ENCODE measurements around the gene MOB3A. TPM values are rescaled to one million over a fixed set of nuclear protein-coding genes. Genes with fewer than 3 reads are reported as not detected.

Gene MOB3A
- total and polyA plus RNA-seq, 4 donors = 3.4 to 8.7 (median 6.5) TPM

- no peaks in the 10 kb centered on the region for H3K27me3 ChIP-seq (ENCODE audit: control insufficient read depth in 4 of 4, insufficient read depth in 4 of 4, low read length in 3 of 4)
- DNase-seq (ENCODE audit: low spot score) = no peak
- no peak overlapping the region for H3K4me3 ChIP-seq (ENCODE audit: low read depth in 1 of 3, low read length in 3 of 3)
- no peaks in the 10 kb centered on the region for H3K4me1 ChIP-seq (ENCODE audit: control insufficient read depth in 4 of 4, insufficient read depth in 4 of 4, low read length in 3 of 4)
- H3K36me3 ChIP-seq (ENCODE audit: control insufficient read depth in 4 of 4, insufficient read depth in 3 of 4, low read depth in 1 of 4, low read length in 3 of 4) = peaks cover 12 to 59% (median 28%) of the 10 kb centered on the region in 4 donors
- H3K9ac ChIP-seq (ENCODE audit: low read depth in 1 of 2, low read length in 2 of 2) = no peak overlapping the region
- no peaks in the 10 kb centered on the region for H3K9me3 ChIP-seq (ENCODE audit: control insufficient read depth in 4 of 4, low read length in 3 of 4)
- WGBS = 98% methylated on average over 32 of the region's 32 CpGs
- TF ChIP-seq GABPA (IDR thresholded peaks at IDR 0.05 in 1 of 2, conservative IDR thresholded peaks at IDR 0.05 in 1 of 2) = no peak
- TF ChIP-seq HNF4G (IDR thresholded peaks at IDR 0.05) = no peak
- TF ChIP-seq EGR1 (IDR thresholded peaks at IDR 0.05; ENCODE audit: low read depth in 2 of 2) = no peak
- TF ChIP-seq NR2F2 (IDR thresholded peaks at IDR 0.05) = no peak
- TF ChIP-seq SP1 (IDR thresholded peaks at IDR 0.05) = no peak
- TF ChIP-seq MAX (IDR thresholded peaks at IDR 0.05) = no peak
- no peak for TF ChIP-seq FOXA2 (IDR thresholded peaks at IDR 0.05)
- TF ChIP-seq, protein P1, sequence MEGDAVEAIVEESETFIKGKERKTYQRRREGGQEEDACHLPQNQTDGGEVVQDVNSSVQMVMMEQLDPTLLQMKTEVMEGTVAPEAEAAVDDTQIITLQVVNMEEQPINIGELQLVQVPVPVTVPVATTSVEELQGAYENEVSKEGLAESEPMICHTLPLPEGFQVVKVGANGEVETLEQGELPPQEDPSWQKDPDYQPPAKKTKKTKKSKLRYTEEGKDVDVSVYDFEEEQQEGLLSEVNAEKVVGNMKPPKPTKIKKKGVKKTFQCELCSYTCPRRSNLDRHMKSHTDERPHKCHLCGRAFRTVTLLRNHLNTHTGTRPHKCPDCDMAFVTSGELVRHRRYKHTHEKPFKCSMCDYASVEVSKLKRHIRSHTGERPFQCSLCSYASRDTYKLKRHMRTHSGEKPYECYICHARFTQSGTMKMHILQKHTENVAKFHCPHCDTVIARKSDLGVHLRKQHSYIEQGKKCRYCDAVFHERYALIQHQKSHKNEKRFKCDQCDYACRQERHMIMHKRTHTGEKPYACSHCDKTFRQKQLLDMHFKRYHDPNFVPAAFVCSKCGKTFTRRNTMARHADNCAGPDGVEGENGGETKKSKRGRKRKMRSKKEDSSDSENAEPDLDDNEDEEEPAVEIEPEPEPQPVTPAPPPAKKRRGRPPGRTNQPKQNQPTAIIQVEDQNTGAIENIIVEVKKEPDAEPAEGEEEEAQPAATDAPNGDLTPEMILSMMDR (IDR thresholded peaks at IDR 0.05; ENCODE audit: low read depth, low read length, missing input control) = no peak
- TF ChIP-seq TAF1 (conservative IDR thresholded peaks at IDR 0.05) = no peak
- TF ChIP-seq JUND (IDR thresholded peaks at IDR 0.05) = no peak
- TF ChIP-seq YY1 (IDR thresholded peaks at IDR 0.05) = no peak
- TF ChIP-seq, protein P2, sequence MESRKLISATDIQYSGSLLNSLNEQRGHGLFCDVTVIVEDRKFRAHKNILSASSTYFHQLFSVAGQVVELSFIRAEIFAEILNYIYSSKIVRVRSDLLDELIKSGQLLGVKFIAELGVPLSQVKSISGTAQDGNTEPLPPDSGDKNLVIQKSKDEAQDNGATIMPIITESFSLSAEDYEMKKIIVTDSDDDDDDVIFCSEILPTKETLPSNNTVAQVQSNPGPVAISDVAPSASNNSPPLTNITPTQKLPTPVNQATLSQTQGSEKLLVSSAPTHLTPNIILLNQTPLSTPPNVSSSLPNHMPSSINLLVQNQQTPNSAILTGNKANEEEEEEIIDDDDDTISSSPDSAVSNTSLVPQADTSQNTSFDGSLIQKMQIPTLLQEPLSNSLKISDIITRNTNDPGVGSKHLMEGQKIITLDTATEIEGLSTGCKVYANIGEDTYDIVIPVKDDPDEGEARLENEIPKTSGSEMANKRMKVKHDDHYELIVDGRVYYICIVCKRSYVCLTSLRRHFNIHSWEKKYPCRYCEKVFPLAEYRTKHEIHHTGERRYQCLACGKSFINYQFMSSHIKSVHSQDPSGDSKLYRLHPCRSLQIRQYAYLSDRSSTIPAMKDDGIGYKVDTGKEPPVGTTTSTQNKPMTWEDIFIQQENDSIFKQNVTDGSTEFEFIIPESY (IDR thresholded peaks at IDR 0.05) = no peak
- no peak for TF ChIP-seq REST (IDR thresholded peaks at IDR 0.05)
- no peak for TF ChIP-seq RAD21 (IDR thresholded peaks at IDR 0.05)
- no peak overlapping the region for H3K27ac ChIP-seq (ENCODE audit: low read depth in 1 of 2, low read length in 2 of 2)
Measured at GRCh38 chr19:2076526-2076944, 19.6 kb downstream of the MOB3A start.

DNA sequence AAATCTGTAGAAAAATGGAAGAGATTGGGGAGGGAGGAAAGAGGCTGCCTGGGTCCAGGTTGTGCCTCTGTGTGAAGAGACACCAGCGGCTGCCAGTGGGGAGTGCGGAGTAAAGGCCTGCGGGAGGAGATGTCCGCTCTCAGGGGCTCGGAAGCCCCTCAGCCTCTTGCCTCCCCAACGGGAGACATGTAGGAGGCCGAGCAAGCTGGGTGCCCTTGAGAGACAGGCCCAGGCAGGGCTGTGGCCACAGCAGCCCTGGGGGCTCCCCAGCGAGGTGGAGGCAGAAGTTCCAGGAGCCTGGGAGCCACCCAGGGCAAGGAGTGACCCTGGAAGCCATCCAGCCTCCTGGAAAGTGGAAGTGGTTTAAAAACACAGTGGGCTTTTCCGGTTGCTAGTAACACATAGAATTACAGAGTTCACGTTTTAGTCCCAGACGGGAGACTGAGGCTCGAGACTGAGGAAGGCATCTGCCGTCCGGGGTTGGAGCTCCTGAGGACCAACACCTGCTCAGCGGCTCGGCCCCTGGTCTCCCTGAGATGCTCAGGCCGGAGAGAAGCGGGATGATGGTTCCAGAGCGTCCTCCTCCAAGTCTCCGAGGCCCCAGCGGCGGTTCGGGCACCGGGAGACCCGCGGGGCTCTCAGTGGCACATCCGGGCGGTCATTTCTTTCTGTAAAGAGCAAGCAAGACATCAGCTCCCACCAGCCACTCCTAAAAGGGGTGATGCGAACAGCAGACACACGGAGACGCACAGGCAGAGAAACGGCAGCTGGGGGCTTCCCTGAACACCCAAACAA lies 23.2 kb downstream of the MOB3A start:
- 92% methylated on average over 32 of the region's 32 CpGs for WGBS
- no peak overlapping the region for H3K4me3 ChIP-seq (ENCODE audit: low read depth in 1 of 3, low read length in 3 of 3)
- peaks cover 0 to 7% (median 0%) of the 10 kb centered on the region in 4 donors for H3K4me1 ChIP-seq (ENCODE audit: control insufficient read depth in 4 of 4, insufficient read depth in 4 of 4, low read length in 3 of 4)
- H3K36me3 ChIP-seq (ENCODE audit: control insufficient read depth in 4 of 4, insufficient read depth in 3 of 4, low read depth in 1 of 4, low read length in 3 of 4) = peaks cover 10 to 45% (median 21%) of the 10 kb centered on the region in 4 donors
- H3K9me3 ChIP-seq (ENCODE audit: control insufficient read depth in 4 of 4, low read length in 3 of 4) = no peaks in the 10 kb centered on the region
- no peaks in the 10 kb centered on the region for H3K27me3 ChIP-seq (ENCODE audit: control insufficient read depth in 4 of 4, insufficient read depth in 4 of 4, low read length in 3 of 4)
- DNase-seq (ENCODE audit: low spot score) = no peak
- no peak for TF ChIP-seq GABPA (IDR thresholded peaks at IDR 0.05 in 1 of 2, conservative IDR thresholded peaks at IDR 0.05 in 1 of 2)
- TF ChIP-seq SP1 (IDR thresholded peaks at IDR 0.05) = no peak
- no peak for TF ChIP-seq HNF4A (conservative IDR thresholded peaks at IDR 0.05)
- TF ChIP-seq EGR1 (IDR thresholded peaks at IDR 0.05; ENCODE audit: low read depth in 2 of 2) = no peak
- no peak for TF ChIP-seq YY1 (IDR thresholded peaks at IDR 0.05)
- TF ChIP-seq ATF3 (IDR thresholded peaks at IDR 0.05) = no peak
- TF ChIP-seq FOXA2 (IDR thresholded peaks at IDR 0.05) = no peak
- no peak for TF ChIP-seq RXRA (IDR thresholded peaks at IDR 0.05)
- TF ChIP-seq FOXA1 (IDR thresholded peaks at IDR 0.05) = no peak
- TF ChIP-seq MAX (IDR thresholded peaks at IDR 0.05) = no peak
- H3K9ac ChIP-seq (ENCODE audit: low read depth in 1 of 2, low read length in 2 of 2) = no peak overlapping the region
- no peak overlapping the region for H3K27ac ChIP-seq (ENCODE audit: low read depth in 1 of 2, low read length in 2 of 2)
